ENCODE measurements around the gene NAT14. TPM values are rescaled to one million over a fixed set of nuclear protein-coding genes. Genes with fewer than 3 reads are reported as not detected.

NAT14 gene
- 1 to 10 TPM in 2 of 5 donors, not detected in 3; 4.3 to 6.4 TPM for total RNA-seq
- polyA plus RNA-seq, result 10 to 100 TPM in 2 of 3 donors, 1 to 10 TPM in 1; 8.7 to 22.1 (median 14.4) TPM
- long read RNA-seq, donor 1, transcript NAT14-201 (3 exons, 1,536 nt), result major isoform, 5 of 5 reads
- long read RNA-seq, donor 1, partial matches to known transcripts, result 0 of 5 reads
- long read RNA-seq, donor 1, other reads (novel, unspliced or antisense), result 0 of 5 reads
- long read RNA-seq, donor 2, transcript NAT14-201 (3 exons, 1,536 nt), result major isoform, 12 of 25 reads
- long read RNA-seq, donor 2, partial matches to known transcripts, result 12 of 25 reads
- long read RNA-seq, donor 2, other reads (novel, unspliced or antisense), result 0 of 25 reads
- long read RNA-seq, donor 3, partial matches to known transcripts, result 0 of 3 reads
- long read RNA-seq, donor 3, other reads (novel, unspliced or antisense), result 0 of 3 reads
- long read RNA-seq, donor 4, result 0 reads
- long read RNA-seq, donor 5, transcript NAT14-201 (3 exons, 1,536 nt), result major isoform, 12 of 13 reads
- long read RNA-seq, donor 5, partial matches to known transcripts, result 0 of 13 reads
- long read RNA-seq, donor 5, other reads (novel, unspliced or antisense), result 0 of 13 reads
- long read RNA-seq, donor 6, transcript NAT14-201 (3 exons, 1,536 nt), result major isoform, 9 of 10 reads
- long read RNA-seq, donor 6, partial matches to known transcripts, result 0 of 10 reads
- long read RNA-seq, donor 6, other reads (novel, unspliced or antisense), result 0 of 10 reads
- long read RNA-seq, donor 7, transcript NAT14-201 (3 exons, 1,536 nt), result major isoform, 14 of 15 reads
- long read RNA-seq, donor 7, partial matches to known transcripts, result 0 of 15 reads
- long read RNA-seq, donor 7, other reads (novel, unspliced or antisense), result 0 of 15 reads
- long read RNA-seq, donor 8, transcript NAT14-201 (3 exons, 1,536 nt), result major isoform, 5 of 7 reads
- long read RNA-seq, donor 8, partial matches to known transcripts, result 0 of 7 reads
- long read RNA-seq, donor 8, other reads (novel, unspliced or antisense), result 0 of 7 reads
- long read RNA-seq, donor 9, partial matches to known transcripts, result 0 of 4 reads
- long read RNA-seq, donor 9, other reads (novel, unspliced or antisense), result 0 of 4 reads
- long read RNA-seq, donor 10, partial matches to known transcripts, result 0 of 1 reads
- long read RNA-seq, donor 10, other reads (novel, unspliced or antisense), result 0 of 1 reads

GRCh38 chr19:55484593-55485438, at the start of gene NAT14:
Gene NAT14, plus strand, starts transcription at chr19:55485188. Its CDS starts 521 bp downstream, at chr19:55485709.
- intact Hi-C loops (cut with DNase I; ENCODE audit: low total_unique reads), result no loop called here
- Histone ChIP-seq H3K27ac (peak within 1 kb of the TSS; percentile 79 to 96 (median 85)), H3K4me3 (peak within 1 kb of the TSS; percentile 55 to 66 (median 60)), H3K4me1 (peaks cover 36 to 65% (median 51%) of the 10 kb centered on the region in 4 donors), H3K36me3 (peaks cover 12 to 39% (median 32%) of the 10 kb centered on the region in 4 donors), H3K9me3 (no peaks in the 10 kb centered on the region), H3K27me3 (peaks cover 0 to 34% (median 10%) of the 10 kb centered on the region in 3 donors)
- WGBS, 5 donors, result 2 to 3% (median 2%) methylated on average over 13 to 78 of the region's 78 CpGs
- peak; percentile 45 to 93 for DNase-seq
- peak in 1 of 3 donors; percentile 33 for TF ChIP-seq POLR2AphosphoS5 (IDR thresholded peaks at IDR 0.05)
- TF ChIP-seq CTCF (IDR thresholded peaks at IDR 0.05), result no peak

GRCh38 chr19:55436847-55437246, 48.1 kb upstream of the NAT14 start:
- no peak for DNase-seq
- H3K4me3 ChIP-seq, result no peak overlapping the region
- intact Hi-C loops (cut with DNase I; ENCODE audit: low total_unique reads), result no loop called here
- peaks cover 4 to 22% (median 11%) of the 10 kb centered on the region in 4 donors for H3K4me1 ChIP-seq
- no peak overlapping the region for H3K27ac ChIP-seq
- WGBS, 5 donors, result 40 to 46% (median 45%) methylated on average over 8 of the region's 8 CpGs
- peaks cover 23 to 87% (median 66%) of the 10 kb centered on the region in 3 donors for H3K27me3 ChIP-seq
- no peaks in the 10 kb centered on the region for H3K36me3 ChIP-seq
- H3K9me3 ChIP-seq, result no peaks in the 10 kb centered on the region
- TF ChIP-seq POLR2AphosphoS5 (IDR thresholded peaks at IDR 0.05) (no peak), CTCF (IDR thresholded peaks at IDR 0.05) (no peak), EP300 (IDR thresholded peaks at IDR 0.05) (no peak), POLR2A (IDR thresholded peaks at IDR 0.05) (no peak)

DNA sequence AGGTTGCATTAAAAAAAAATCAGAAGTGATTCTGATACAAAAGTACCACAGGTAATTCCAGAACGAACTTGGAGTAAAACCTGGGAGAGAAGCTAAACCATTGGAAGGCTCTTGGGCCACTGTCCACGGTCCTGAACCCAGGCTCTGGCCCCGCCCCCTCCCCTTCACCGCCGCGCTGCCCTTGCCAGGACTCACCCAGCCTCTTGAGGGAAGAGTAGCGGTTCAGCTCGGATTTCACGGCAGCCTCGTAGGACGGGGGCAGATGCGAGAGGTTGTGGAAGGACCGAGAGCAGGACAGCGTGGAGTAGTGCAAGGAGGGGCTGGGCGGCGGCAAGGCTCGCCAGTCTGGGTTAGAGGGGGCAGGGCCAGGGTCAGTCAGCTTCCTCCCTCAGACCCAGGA, 47.6 kb upstream of the NAT14 start:
- no peak for TF ChIP-seq CTCF (IDR thresholded peaks at IDR 0.05)
- TF ChIP-seq POLR2A (IDR thresholded peaks at IDR 0.05), result no peak
- TF ChIP-seq POLR2AphosphoS5 (IDR thresholded peaks at IDR 0.05), result no peak
- no peak for TF ChIP-seq EP300 (IDR thresholded peaks at IDR 0.05)
- no peak overlapping the region for H3K4me3 ChIP-seq
- no peak overlapping the region for H3K27ac ChIP-seq
- peaks cover 19 to 87% (median 66%) of the 10 kb centered on the region in 3 donors for H3K27me3 ChIP-seq
- intact Hi-C loops (cut with DNase I; ENCODE audit: low total_unique reads), result no loop called here
- WGBS, 5 donors, result 2 to 7% (median 4%) methylated on average over 16 to 17 of the region's 17 CpGs
- DNase-seq, result peak; percentile 55 to 89
- H3K9me3 ChIP-seq, result no peaks in the 10 kb centered on the region
- peaks cover 4 to 28% (median 17%) of the 10 kb centered on the region in 4 donors for H3K4me1 ChIP-seq
- no peaks in the 10 kb centered on the region for H3K36me3 ChIP-seq

Data from stomach (tissue), 19 donors.